Neural cell (in vitro differentiated cells): ENCODE measurements around the gene IFI16.

Experiments
- EP300 ChIP-seq: fragments of 450-650 bp; conservative IDR thresholded peaks from 2 replicates; pipeline ENCODE4 v1.6.1; 2014; ENCODE audit warnings: antibody characterized with exemption, mild to moderate bottlenecking, moderate library complexity; ENCODE audit not compliant: poor library complexity, severe bottlenecking
- POLR2AphosphoS5 ChIP-seq: IDR thresholded peaks from 2 replicates; pipeline ENCODE4 v1.6.1; 2012
- TAF1 ChIP-seq: IDR thresholded peaks from 2 replicates; pipeline ENCODE4 v1.6.1; 2012; ENCODE audit warnings: low read depth
- TF ChIP-seq, protein P1 (sequence below): fragments of 450-650 bp; IDR thresholded peaks from 2 replicates; pipeline ENCODE4 v1.5.1; 2014; ENCODE audit warnings: antibody characterized with exemption, mild to moderate bottlenecking, moderate library complexity; ENCODE audit not compliant: poor library complexity, severe bottlenecking

DNA sequence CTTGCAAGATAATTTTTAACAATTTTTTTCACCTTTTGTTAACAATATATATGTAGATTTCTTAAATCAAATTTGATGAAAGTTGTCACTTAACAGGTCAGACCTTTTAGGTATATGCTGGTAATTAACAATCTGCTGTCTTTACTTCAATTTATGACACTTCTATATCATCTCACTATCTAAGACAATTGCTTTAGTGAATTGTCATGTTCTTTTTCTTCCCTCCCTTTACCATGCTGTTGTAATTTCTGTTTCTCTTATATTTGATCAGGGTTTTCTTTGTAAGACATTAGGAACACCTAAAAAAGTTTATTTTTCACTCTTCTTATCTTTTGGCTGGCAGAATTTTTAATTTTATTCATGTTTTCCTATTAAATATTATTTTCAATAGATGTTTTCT, 2.0 kb downstream of the IFI16 start:
- no peak for TF ChIP-seq POLR2AphosphoS5
- TF ChIP-seq EP300, result no peak
- TF ChIP-seq, protein P1, sequence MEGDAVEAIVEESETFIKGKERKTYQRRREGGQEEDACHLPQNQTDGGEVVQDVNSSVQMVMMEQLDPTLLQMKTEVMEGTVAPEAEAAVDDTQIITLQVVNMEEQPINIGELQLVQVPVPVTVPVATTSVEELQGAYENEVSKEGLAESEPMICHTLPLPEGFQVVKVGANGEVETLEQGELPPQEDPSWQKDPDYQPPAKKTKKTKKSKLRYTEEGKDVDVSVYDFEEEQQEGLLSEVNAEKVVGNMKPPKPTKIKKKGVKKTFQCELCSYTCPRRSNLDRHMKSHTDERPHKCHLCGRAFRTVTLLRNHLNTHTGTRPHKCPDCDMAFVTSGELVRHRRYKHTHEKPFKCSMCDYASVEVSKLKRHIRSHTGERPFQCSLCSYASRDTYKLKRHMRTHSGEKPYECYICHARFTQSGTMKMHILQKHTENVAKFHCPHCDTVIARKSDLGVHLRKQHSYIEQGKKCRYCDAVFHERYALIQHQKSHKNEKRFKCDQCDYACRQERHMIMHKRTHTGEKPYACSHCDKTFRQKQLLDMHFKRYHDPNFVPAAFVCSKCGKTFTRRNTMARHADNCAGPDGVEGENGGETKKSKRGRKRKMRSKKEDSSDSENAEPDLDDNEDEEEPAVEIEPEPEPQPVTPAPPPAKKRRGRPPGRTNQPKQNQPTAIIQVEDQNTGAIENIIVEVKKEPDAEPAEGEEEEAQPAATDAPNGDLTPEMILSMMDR, result no peak
- no peak for TF ChIP-seq TAF1
